Neuron (in vitro differentiated cells): ENCODE measurements around the gene ELL2.

Source experiments
- H2AFZ ChIP-seq: one replicate; pipeline ENCODE4 v1.6.1; 2013; ENCODE audit warnings: low read depth, mild to moderate bottlenecking, inconsistent platforms, low read length, moderate library complexity
- H3K27me3 ChIP-seq: one replicate; pipeline ENCODE4 v1.6.1; 2013; ENCODE audit warnings: low read length; ENCODE audit not compliant: insufficient read depth
- H3K36me3 ChIP-seq: one replicate; pipeline ENCODE4 v1.6.1; 2013; ENCODE audit warnings: low read length; ENCODE audit not compliant: insufficient read depth
- H3K4me1 ChIP-seq: one replicate; pipeline ENCODE4 v1.6.1; 2013; ENCODE audit warnings: low read length; ENCODE audit not compliant: insufficient read depth
- H3K4me3 ChIP-seq: 2 replicates; pipeline ENCODE4 v1.5.1; 2013; ENCODE audit warnings: mild to moderate bottlenecking, low read length, moderate library complexity
- H3K9me3 ChIP-seq: one replicate; pipeline ENCODE4 v1.6.1; 2013; ENCODE audit warnings: low read length

Gene ELL2

GRCh38 chr5:95970359-95970704, 8.7 kb upstream of the ELL2 start:
- Histone ChIP-seq H3K9me3 (peaks cover 3% of the 10 kb centered on the region), H3K4me1 (no peaks in the 10 kb centered on the region), H2AFZ (no peak overlapping the region), H3K4me3 (no peak overlapping the region), H3K36me3 (no peaks in the 10 kb centered on the region), H3K27me3 (no peaks in the 10 kb centered on the region)

DNA sequence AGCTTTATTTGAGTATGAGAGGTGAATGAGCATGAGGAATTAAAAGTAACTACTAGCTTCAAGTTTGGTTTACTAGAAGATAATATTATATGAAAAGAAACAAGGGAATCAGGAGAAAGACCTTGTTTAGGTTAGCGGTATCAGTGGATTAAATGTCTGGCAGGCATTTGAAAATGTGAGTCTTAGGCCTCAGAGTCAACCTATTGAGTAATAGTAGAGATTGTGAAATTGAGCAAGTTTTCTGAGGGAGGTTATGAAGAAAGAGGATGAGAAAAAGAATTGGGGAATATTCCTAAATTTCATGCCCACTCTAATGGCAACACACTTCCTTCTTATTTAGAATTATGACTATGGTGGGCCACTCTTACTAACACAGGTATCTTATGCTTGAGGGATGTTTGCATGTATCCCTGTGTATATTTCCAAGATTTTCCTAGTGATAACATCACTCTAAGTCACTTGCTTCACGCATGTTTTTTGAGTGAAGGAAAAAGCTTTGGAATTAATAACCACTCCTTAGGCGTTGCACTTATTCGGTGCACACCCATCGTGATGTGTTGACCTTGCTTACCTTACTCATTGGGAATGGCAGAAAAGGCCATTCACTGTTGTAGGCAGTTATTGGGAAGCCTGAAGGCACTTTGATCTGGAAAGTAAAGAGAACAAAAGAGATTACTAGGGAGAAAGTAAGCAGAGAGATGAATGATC, 8.2 kb upstream of the ELL2 start:
- Histone ChIP-seq H3K9me3 (peaks cover 3% of the 10 kb centered on the region), H3K4me3 (no peak overlapping the region), H2AFZ (no peak overlapping the region), H3K36me3 (no peaks in the 10 kb centered on the region), H3K4me1 (no peaks in the 10 kb centered on the region), H3K27me3 (no peaks in the 10 kb centered on the region)

- Histone ChIP-seq H3K9me3 (peaks cover 3% of the 10 kb centered on the region), H2AFZ (no peak overlapping the region), H3K36me3 (no peaks in the 10 kb centered on the region), H3K4me1 (no peaks in the 10 kb centered on the region), H3K4me3 (no peak overlapping the region), H3K27me3 (no peaks in the 10 kb centered on the region)
Measured at GRCh38 chr5:95969055-95969454, 7.4 kb upstream of the ELL2 start.

GRCh38 chr5:95967236-95967635, 5.6 kb upstream of the ELL2 start:
- Histone ChIP-seq H3K9me3 (peaks cover 3% of the 10 kb centered on the region), H3K4me3 (no peak overlapping the region), H2AFZ (no peak overlapping the region), H3K4me1 (no peaks in the 10 kb centered on the region), H3K36me3 (no peaks in the 10 kb centered on the region), H3K27me3 (no peaks in the 10 kb centered on the region)

DNA sequence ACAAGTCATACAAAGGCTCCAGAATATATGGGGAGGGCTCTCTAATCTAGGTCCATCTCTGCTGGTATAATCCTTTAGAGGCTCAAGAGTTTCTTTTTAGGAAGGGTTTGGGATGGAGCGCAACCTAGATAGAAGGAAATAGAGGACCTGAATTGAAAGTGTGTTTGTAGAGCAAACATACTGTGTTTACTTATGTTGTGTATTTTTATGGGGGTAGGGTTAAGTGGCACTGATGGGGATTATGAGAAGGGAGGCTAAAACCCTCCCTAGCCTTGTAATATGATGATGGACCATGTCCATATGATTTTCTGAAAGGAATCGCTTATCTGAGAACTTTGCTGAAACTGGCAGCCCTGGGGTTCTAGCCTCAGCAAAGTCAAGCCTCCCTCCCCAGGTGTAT, 4.4 kb upstream of the ELL2 start:
- no peak overlapping the region for H3K4me3 ChIP-seq

GRCh38 chr5:95963650-95964410, 2.2 kb upstream of the ELL2 start:
- H2AFZ ChIP-seq: no peak overlapping the region

More for the DNA sequence above, 4.4 kb upstream of the ELL2 start:
- H3K4me1 ChIP-seq: peaks cover under 1% of the 10 kb centered on the region
- no peaks in the 10 kb centered on the region for H3K27me3 ChIP-seq
- H2AFZ ChIP-seq: no peak overlapping the region
- H3K9me3 ChIP-seq: peaks cover 3% of the 10 kb centered on the region
- H3K36me3 ChIP-seq: no peaks in the 10 kb centered on the region

GRCh38 chr5:95962785-95963184, 1.1 kb upstream of the ELL2 start:
- Histone ChIP-seq H2AFZ (no peak overlapping the region), H3K36me3 (no peaks in the 10 kb centered on the region), H3K4me1 (peaks cover 24% of the 10 kb centered on the region), H3K9me3 (no peaks in the 10 kb centered on the region), H3K27me3 (no peaks in the 10 kb centered on the region), H3K4me3 (no peak overlapping the region)

More at GRCh38 chr5:95963650-95964410, 2.2 kb upstream of the ELL2 start:
- Histone ChIP-seq H3K36me3 (no peaks in the 10 kb centered on the region), H3K9me3 (no peaks in the 10 kb centered on the region), H3K4me3 (no peak overlapping the region), H3K4me1 (peaks cover 18% of the 10 kb centered on the region), H3K27me3 (no peaks in the 10 kb centered on the region)

DNA sequence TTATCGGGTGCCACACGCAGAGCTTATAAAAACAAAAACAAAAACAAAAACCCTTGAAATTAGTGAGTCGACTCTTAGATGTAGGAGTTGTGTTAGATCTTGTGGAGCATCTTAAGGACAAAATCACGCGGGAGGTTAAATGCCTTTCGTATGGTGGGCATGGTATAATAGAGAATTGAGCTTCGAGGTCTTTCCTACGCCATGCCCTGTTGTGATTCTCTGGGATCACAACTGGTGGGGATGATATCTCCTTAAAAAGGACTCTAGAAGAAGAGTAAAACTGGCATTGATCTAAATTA, 773 bp upstream of the ELL2 start:
- Histone ChIP-seq H3K4me1 (peaks cover 24% of the 10 kb centered on the region), H2AFZ (no peak overlapping the region), H3K27me3 (no peaks in the 10 kb centered on the region), H3K36me3 (no peaks in the 10 kb centered on the region), H3K9me3 (no peaks in the 10 kb centered on the region), H3K4me3 (no peak overlapping the region)

DNA sequence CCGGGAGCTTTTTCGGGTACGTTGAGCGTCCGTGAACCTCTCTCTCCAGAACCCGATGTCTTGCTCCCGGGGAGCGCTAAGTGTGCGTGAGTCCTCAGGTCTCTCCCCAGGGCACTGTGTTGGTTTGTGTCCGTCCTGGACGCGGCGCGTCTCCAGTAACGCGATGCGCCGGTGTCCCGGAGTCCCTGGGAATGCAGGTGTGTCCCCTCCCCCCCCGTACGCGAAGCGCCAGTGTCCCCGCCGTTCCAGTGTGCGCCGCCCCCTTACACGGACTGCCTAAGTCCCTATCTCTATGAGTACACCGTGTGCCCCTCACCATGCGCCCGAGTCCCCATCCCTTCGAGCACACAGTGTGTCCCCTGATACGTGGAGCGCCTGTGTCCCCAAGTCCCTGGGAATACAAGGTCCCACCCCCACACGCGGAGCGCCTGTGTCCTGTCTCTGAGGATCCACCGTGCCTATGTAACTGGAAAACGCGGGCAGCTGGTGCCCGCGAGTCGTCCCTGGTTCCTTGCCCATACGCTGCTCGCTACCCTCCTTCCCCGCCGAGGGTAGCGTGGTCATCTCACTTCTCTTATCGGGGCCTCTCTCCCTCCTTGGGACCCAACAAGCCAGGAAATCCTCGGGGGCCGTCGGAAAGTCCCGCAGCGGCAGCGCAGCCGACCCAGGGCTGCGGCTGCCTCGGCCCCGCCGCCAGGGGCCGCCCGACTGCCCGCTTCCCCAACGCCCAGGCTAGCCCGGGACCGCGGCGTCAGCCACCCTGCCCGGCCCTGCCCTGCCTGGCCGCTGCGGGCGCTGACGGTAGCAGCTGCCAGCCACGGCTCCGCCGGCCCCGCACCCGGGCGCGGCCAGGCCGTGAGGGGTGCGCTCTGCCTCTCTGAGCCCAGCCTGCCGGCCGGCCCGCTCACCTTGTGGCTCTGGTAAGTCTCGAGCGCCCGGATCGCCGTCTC, 709 bp downstream of the ELL2 start:
- peak overlapping the region; percentile 89 for H2AFZ ChIP-seq

GRCh38 chr5:95959888-95960666, 1.6 kb downstream of the ELL2 start:
- Histone ChIP-seq H3K4me1 (peaks cover 24% of the 10 kb centered on the region), H3K9me3 (no peaks in the 10 kb centered on the region), H2AFZ (no peak overlapping the region), H3K4me3 (peak overlapping the region; percentile 90), H3K36me3 (no peaks in the 10 kb centered on the region), H3K27me3 (no peaks in the 10 kb centered on the region)

More for the DNA sequence above, 709 bp downstream of the ELL2 start:
- H3K4me3 ChIP-seq: peak overlapping the region; percentile 90
- no peaks in the 10 kb centered on the region for H3K9me3 ChIP-seq
- peaks cover 24% of the 10 kb centered on the region for H3K4me1 ChIP-seq
- H3K36me3 ChIP-seq: no peaks in the 10 kb centered on the region
- no peaks in the 10 kb centered on the region for H3K27me3 ChIP-seq

DNA sequence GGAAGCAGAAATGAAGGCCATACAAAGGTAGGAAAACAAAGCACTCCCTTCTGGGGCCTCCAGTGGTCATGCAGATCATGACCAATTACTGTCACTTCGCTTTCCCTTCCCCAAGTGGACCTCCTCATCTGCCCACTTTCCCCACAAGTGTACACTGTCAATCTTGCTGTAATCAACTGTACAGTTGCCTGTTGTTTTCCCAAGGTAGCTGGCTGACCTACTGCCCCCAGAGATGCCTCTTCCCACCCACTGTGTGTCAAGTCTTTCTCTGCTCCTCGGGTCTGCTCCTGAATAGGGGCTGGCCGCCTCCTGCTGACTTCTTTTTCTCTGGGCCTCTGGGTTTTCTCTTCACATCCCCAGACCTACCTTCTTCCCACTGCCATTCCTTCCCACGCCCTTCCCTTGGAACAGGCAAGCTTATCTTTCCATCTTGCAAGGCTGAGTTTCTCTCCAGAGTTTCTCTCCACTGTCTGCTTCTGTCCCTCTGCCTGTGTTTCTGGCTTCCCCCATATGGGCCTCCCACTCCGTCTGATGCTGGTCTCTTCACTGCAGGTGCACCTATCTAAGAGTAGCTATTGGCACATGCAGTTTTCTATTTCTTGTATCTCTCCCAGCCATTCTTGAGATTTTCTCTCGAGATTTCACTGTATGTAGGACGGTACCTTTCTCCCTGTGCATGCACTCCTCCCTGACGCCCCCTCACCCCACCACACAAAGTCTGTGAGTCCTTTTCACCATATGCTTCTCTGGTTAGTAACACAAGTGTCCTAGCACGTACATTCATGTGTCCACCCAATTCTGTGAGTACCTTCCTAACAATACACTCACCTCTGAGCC, 2.4 kb downstream of the ELL2 start:
- Histone ChIP-seq H3K36me3 (no peaks in the 10 kb centered on the region), H3K4me1 (peaks cover 24% of the 10 kb centered on the region), H3K27me3 (no peaks in the 10 kb centered on the region), H3K4me3 (no peak overlapping the region), H3K9me3 (no peaks in the 10 kb centered on the region), H2AFZ (no peak overlapping the region)
